H1 (cell line): Measurements from ENCODE around the gene TNFRSF11A. TPM values are rescaled to one million over a fixed set of nuclear protein-coding genes. Genes with fewer than 3 reads are reported as not detected.

Experiments
- CTCF ChIA-PET: fragments of 300-600 bp; sonication (Branson Sonifier 250); formaldehyde crosslinking; loops from one replicate; lab custom pipeline; 2021; ENCODE audit not compliant: partially characterized antibody; lab: Charles Lee
- POLR2A ChIA-PET: fragments of 300-600 bp; sonication (Branson Sonifier 250); formaldehyde crosslinking; loops from one replicate; lab custom pipeline; 2021; ENCODE audit warnings: inconsistent platforms; ENCODE audit not compliant: partially characterized antibody; lab: Charles Lee
- DNase-seq, 2 experiments: peaks; one replicate each; pipeline versions ENCODE4 v3.0.0 to v3.0.0-alpha.2; 2010 to 2022; ENCODE audit warnings: low spot score in 2 of 2, low read depth in 1 of 2, mixed read lengths in 1 of 2
- FAIRE-seq: peaks from 2 replicates; lab custom pipeline; 2011; peaks lifted over from hg19 to GRCh38; lab: Jason Lieb, UNC
- H2AFZ ChIP-seq: 2 replicates; pipeline ENCODE4 v1.8.1; 2012; ENCODE audit warnings: low read length, inconsistent platforms
- H2AK5ac ChIP-seq: 2 replicates; pipeline ENCODE4 v1.6.1; 2013; ENCODE audit warnings: low read depth, low read length
- H2BK120ac ChIP-seq: replicated peaks from 2 replicates; pipeline ENCODE3; 2013; ENCODE audit warnings: low read depth, low read length, inconsistent platforms
- H2BK12ac ChIP-seq: 2 replicates; pipeline ENCODE4 v1.6.1; 2013; ENCODE audit warnings: low read depth, low read length
- H2BK15ac ChIP-seq: 2 replicates; pipeline ENCODE4 v1.6.1; 2013; ENCODE audit warnings: low read length
- H2BK20ac ChIP-seq: 2 replicates; pipeline ENCODE4 v1.6.1; 2013; ENCODE audit warnings: low read length
- H2BK5ac ChIP-seq: 2 replicates; pipeline ENCODE4 v1.6.1; 2013; ENCODE audit warnings: low read depth, low read length
- H3K14ac ChIP-seq: 2 replicates; pipeline ENCODE4 v1.6.1; 2013; ENCODE audit warnings: inconsistent platforms; ENCODE audit not compliant: insufficient read length
- H3K18ac ChIP-seq: 2 replicates; pipeline ENCODE4 v1.6.1; 2013; ENCODE audit warnings: low read length; ENCODE audit errors: extremely low read depth
- H3K23ac ChIP-seq: 2 replicates; pipeline ENCODE4 v1.6.1; 2013; ENCODE audit warnings: inconsistent platforms; ENCODE audit not compliant: insufficient read length
- H3K23me2 ChIP-seq: 2 replicates; pipeline ENCODE4 v1.6.1; 2013; ENCODE audit warnings: low read depth, low read length
- H3K27ac ChIP-seq: 2 replicates; pipeline ENCODE4 v1.6.1; 2011; ENCODE audit warnings: low read depth, low read length, inconsistent platforms
- H3K27me3 ChIP-seq, 4 experiments: replicated peaks in 1 of 4; 1 replicate in 1 of 4; 2 replicates in 3 of 4; pipeline versions ENCODE4 v1.6.1 to v1.8.1; 2011 to 2013; ENCODE audit warnings: low read length in 3 of 4, mild to moderate bottlenecking in 3 of 4, inconsistent platforms in 2 of 4, mixed read lengths in 2 of 4, moderate library complexity in 1 of 4; ENCODE audit not compliant: control insufficient read depth in 3 of 4, insufficient read depth in 3 of 4; ENCODE audit errors: extremely low read depth in 1 of 4
- H3K36me3 ChIP-seq, 4 experiments: 2 replicates each; pipeline versions ENCODE4 v1.6.1 to v1.8.1; 2011 to 2013; ENCODE audit warnings: mild to moderate bottlenecking in 4 of 4, low read length in 3 of 4, moderate library complexity in 2 of 4, control low read depth in 1 of 4, inconsistent platforms in 1 of 4; ENCODE audit not compliant: insufficient read depth in 4 of 4, control insufficient read depth in 2 of 4
- H3K4ac ChIP-seq: replicated peaks from 2 replicates; pipeline ENCODE3; 2013; ENCODE audit warnings: low read length, low read depth, mixed read lengths, inconsistent platforms; ENCODE audit not compliant: insufficient read length
- H3K4me1 ChIP-seq, 4 experiments: replicated peaks in 1 of 4; 1 replicate in 1 of 4; 2 replicates in 3 of 4; pipeline versions ENCODE4 v1.6.1 to v1.8.1; 2011 to 2013; ENCODE audit warnings: low read length in 3 of 4, inconsistent platforms in 2 of 4, mixed read lengths in 1 of 4; ENCODE audit not compliant: insufficient read depth in 4 of 4, control insufficient read depth in 3 of 4
- H3K4me2 ChIP-seq, 2 experiments: 2 replicates each; pipeline versions ENCODE4 v1.6.1 to v1.8.1; 2011 to 2013; ENCODE audit warnings: low read depth in 2 of 2, low read length in 2 of 2, control low read depth in 1 of 2, inconsistent platforms in 1 of 2, mild to moderate bottlenecking in 1 of 2; ENCODE audit not compliant: insufficient read depth in 1 of 2
- H3K4me3 ChIP-seq, 4 experiments: fragments of 200-600, 300-600 bp in 1 of 4; sonication (generic), shearing (Covaris generic), sonication (Bioruptor Twin) in 1 of 4; 2 replicates each; pipeline versions ENCODE4 v1.5.1 to v1.8.1; 2011 to 2016; ENCODE audit warnings: low read length in 4 of 4, low read depth in 3 of 4, control low read depth in 2 of 4, inconsistent platforms in 2 of 4, mild to moderate bottlenecking in 2 of 4, mixed read lengths in 1 of 4, moderate library complexity in 1 of 4; ENCODE audit not compliant: insufficient read depth in 2 of 4; ENCODE audit errors: extremely low read depth in 1 of 4
- H3K56ac ChIP-seq: replicated peaks from 2 replicates; pipeline ENCODE3; 2013; ENCODE audit warnings: low read depth, mild to moderate bottlenecking, mixed read lengths, low read length, inconsistent platforms; ENCODE audit not compliant: insufficient read length
- H3K79me1 ChIP-seq: 2 replicates; pipeline ENCODE4 v1.6.1; 2013; ENCODE audit warnings: low read depth, low read length, control low read depth
- H3K79me2 ChIP-seq, 2 experiments: 2 replicates each; pipeline versions ENCODE4 v1.6.1 to v1.8.1; 2012 to 2013; ENCODE audit warnings: low read length in 2 of 2, mild to moderate bottlenecking in 2 of 2, inconsistent platforms in 1 of 2; ENCODE audit not compliant: insufficient read depth in 2 of 2, control insufficient read depth in 1 of 2
- H3K9ac ChIP-seq, 4 experiments: replicated peaks in 1 of 4; 1 replicate in 1 of 4; 2 replicates in 3 of 4; pipeline versions ENCODE4 v1.6.1 to v1.8.1; 2011 to 2013; ENCODE audit warnings: low read depth in 3 of 4, low read length in 3 of 4, control low read depth in 2 of 4, mild to moderate bottlenecking in 2 of 4, moderate library complexity in 2 of 4, inconsistent platforms in 1 of 4; ENCODE audit errors: extremely low read depth in 1 of 4
- H3K9me3 ChIP-seq, 2 experiments: 2 replicates each; pipeline versions ENCODE4 v1.6.1 to v1.8.1; 2012 to 2013; ENCODE audit warnings: mild to moderate bottlenecking in 2 of 2, moderate library complexity in 2 of 2, control low read depth in 1 of 2, inconsistent platforms in 1 of 2, low read depth in 1 of 2, low read length in 1 of 2, mixed read lengths in 1 of 2; ENCODE audit not compliant: insufficient read depth in 2 of 2
- H4K20me1 ChIP-seq, 2 experiments: replicated peaks in 1 of 2; 2 replicates each; pipeline versions ENCODE3 to v1.8.1; 2011 to 2013; ENCODE audit warnings: inconsistent platforms in 2 of 2, low read length in 2 of 2, mild to moderate bottlenecking in 1 of 2; ENCODE audit not compliant: insufficient read depth in 2 of 2, control insufficient read depth in 1 of 2
- H4K5ac ChIP-seq: 2 replicates; pipeline ENCODE4 v1.6.1; 2013; ENCODE audit warnings: low read length, low read depth, mixed read lengths, inconsistent platforms; ENCODE audit not compliant: insufficient read length
- H4K8ac ChIP-seq: 2 replicates; pipeline ENCODE4 v1.8.0; 2013; ENCODE audit warnings: mild to moderate bottlenecking, moderate library complexity, low read length, inconsistent platforms; ENCODE audit not compliant: insufficient read depth; ENCODE audit errors: extremely low read depth
- H4K91ac ChIP-seq: replicated peaks from 2 replicates; pipeline ENCODE3; 2013; ENCODE audit warnings: low read length, mixed read lengths, inconsistent platforms; ENCODE audit not compliant: insufficient read length
- RBBP5 ChIP-seq: IDR thresholded peaks from 2 replicates; pipeline ENCODE4 v1.7.1; 2012; ENCODE audit warnings: low read depth, mild to moderate bottlenecking, inconsistent platforms, low read length, moderate library complexity, borderline replicate concordance
- SIRT6 ChIP-seq: IDR thresholded peaks from one replicate; pipeline ENCODE4 v1.7.1; 2012; ENCODE audit warnings: low read length, inconsistent platforms
- WGBS, 2 experiments: shearing (Covaris generic) in 1 of 2; methylation state at CpG; one replicate each; pipeline versions ENCODE4 v1.1.6 to v1.1.7; 2013 to 2015; ENCODE audit warnings: low lambda C conversion rate in 2 of 2, mixed read lengths in 2 of 2, inconsistent platforms in 1 of 2, low coverage in 1 of 2, missing lambda C conversion rate in 1 of 2; ENCODE audit not compliant: insufficient replicate concordance in 2 of 2, insufficient coverage in 1 of 2, insufficient read length in 1 of 2; ENCODE audit errors: extremely low coverage in 1 of 2, missing lambda C conversion rate in 1 of 2; 5-methylcytosine and 5-hydroxymethylcytosine counted together
- polyA plus RNA-seq, 7 experiments: library from polyadenylated mRNA; depleted of rRNA in 3 of 7; stranded (reverse) in 5 of 7; unstranded in 2 of 7; fragments of >200 nt in 5 of 7; fragments of 200-250 nt in 2 of 7; gene quantifications; 1 replicate in 5 of 7; 2 replicates in 1 of 7; 4 replicates in 1 of 7; pipeline versions ENCODE4 v1.2.1 to v1.2.3, GENCODE V29; 2011 to 2013; ENCODE audit warnings: missing spikeins in 2 of 7, mixed read lengths in 2 of 7
- total RNA-seq: library from RNA; stranded (reverse); fragmentation: NEBNext Ultra II Directional; extraction: Animal tissue kit (Norgen Biotek cat#: 25700); gene quantifications from 2 replicates; pipeline ENCODE4 v1.2.1, GENCODE V29; 2021

TNFRSF11A gene
- total and polyA plus RNA-seq, 2 of the 8 experiments (the other 6 are each of a cell fraction or from before 2014, with no cell fraction given), result 8.7 to 10.6 TPM

DNA sequence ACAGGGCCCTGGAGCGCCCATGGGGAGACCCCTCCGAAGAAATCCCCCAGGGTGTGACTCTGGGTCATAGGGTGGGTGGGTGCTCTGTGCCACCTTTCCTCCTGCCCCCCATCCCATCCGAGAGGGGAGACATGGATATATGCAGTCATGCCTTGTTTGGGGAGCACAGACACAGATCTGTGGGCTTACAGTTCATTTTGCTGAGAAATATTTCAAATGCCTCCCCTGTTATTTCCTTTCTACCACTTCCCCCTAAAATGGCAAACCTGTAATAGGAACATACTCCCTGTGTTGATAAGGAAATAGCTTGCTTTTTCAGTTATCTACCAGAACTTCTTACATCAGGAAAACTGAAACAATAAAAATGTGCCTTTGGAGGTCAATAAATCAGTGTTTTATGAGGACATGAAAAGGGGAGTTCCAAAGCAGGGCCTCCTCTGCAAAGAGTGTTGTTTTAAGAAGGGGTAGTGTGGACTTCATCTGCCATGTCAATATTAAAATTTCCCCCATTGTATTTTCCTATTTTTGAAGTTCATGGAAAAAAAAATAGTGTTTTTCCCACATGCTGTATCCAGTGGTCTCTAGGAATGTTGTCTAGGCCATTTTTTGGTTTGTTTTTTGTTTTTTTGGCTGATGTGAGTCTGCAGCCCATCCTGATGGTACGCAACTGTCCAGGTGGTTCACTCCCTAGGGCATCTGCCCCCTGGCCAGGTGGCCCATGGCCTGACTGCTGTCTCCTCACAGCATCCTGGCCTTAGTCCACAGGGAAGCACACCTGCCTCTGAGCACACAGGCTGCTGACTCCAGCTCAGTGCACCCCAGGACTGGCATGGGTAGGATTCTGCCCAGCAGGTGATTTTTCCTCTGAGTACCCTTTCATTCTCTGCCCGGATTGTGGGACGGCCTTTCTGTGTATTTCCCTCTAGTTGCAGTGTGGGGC is 3.7 kb downstream of the TNFRSF11A start:
- no peak overlapping the region for H2AFZ ChIP-seq
- H2AK5ac ChIP-seq, result no peak overlapping the region
- no peak overlapping the region for H3K4me3 ChIP-seq
- H3K14ac ChIP-seq, result no peak overlapping the region
- H3K9me3 ChIP-seq, result no peaks in the 10 kb centered on the region
- ChIA-PET POLR2A (interaction anchor here (2.8 kb wide), 1 partner anchor 10 kb away, joined by 13 read pairs; no protein-coding TSS in a partner anchor), CTCF (interaction anchor here (0.9 to 2.8 kb wide), 8 partner anchors 12 to 142 kb away, joined by 3 to 8 read pairs (median 4); partner anchors contain the start of genes PIGN and RELCH)
- DNase-seq (peak in 1 of 2 experiments; percentile 41), FAIRE-seq (no peak)
- no peak overlapping the region for H3K4ac ChIP-seq
- H3K36me3 ChIP-seq, result no peaks in the 10 kb centered on the region
- H2BK20ac ChIP-seq, result no peak overlapping the region
- H2BK120ac ChIP-seq, result no peak overlapping the region
- H3K56ac ChIP-seq, result no peak overlapping the region
- no peak overlapping the region for H2BK15ac ChIP-seq
- no peak overlapping the region for H4K8ac ChIP-seq
- H3K79me1 ChIP-seq, result peaks cover 6% of the 10 kb centered on the region; the same call in 1 of the 2 replicates
- peaks cover 15 to 22% (median 18%) of the 10 kb centered on the region in 4 experiments for H3K4me1 ChIP-seq
- H3K9ac ChIP-seq, result no peak overlapping the region
- H3K79me2 ChIP-seq, result peaks cover 0 to 71% of the 10 kb centered on the region in 2 experiments; a peak in 2 of 4 replicates
- H4K5ac ChIP-seq, result no peak overlapping the region
- 0 out of 2 replicates have a peak, but pooled peaks have one; percentile 8 for TF ChIP-seq RBBP5
- TF ChIP-seq SIRT6, result no peak
- H3K27ac ChIP-seq, result no peak overlapping the region
- H3K18ac ChIP-seq, result no peak overlapping the region
- peaks cover 3 to 25% (median 14%) of the 10 kb centered on the region in 4 experiments for H3K27me3 ChIP-seq
- H2BK12ac ChIP-seq, result no peak overlapping the region; the same call in 1 of the 2 replicates
- peaks cover 0 to 1% of the 10 kb centered on the region in 2 experiments for H4K20me1 ChIP-seq
- H3K23ac ChIP-seq, result no peak overlapping the region
- no peak overlapping the region for H2BK5ac ChIP-seq
- peak overlapping the region; percentile 12 for H4K91ac ChIP-seq
- H3K23me2 ChIP-seq, result peaks cover 19% of the 10 kb centered on the region
- WGBS, 2 experiments, result 72% methylated on average over 6 of the region's 6 CpGs; no CpG with 5 or more reads in 1 of the 2 experiments
- H3K4me2 ChIP-seq, result no peak overlapping the region
